Immature natural killer cell (primary cell): ENCODE results near the gene EXOC3L1. TPM values are rescaled to one million over a fixed set of nuclear protein-coding genes. Genes with fewer than 3 reads are reported as not detected.
A peak's percentile ranks its signal among the peaks of the same experiment; 100 is the strongest.

Source experiments
- DNase-seq, 3 donors: peaks; one replicate each; pipeline ENCODE4 v3.0.0; 2022; ENCODE audit warnings: mixed read lengths in 1 of 3
- H3K27ac Mint-ChIP-seq, 6 donors: one replicate each; pipeline ENCODE4 v1.8.0; 2020; ENCODE audit warnings: mixed read lengths in 6 of 6, mild to moderate bottlenecking in 5 of 6, inconsistent platforms in 4 of 6, moderate library complexity in 3 of 6
- H3K27me3 Mint-ChIP-seq, 3 donors: one replicate each; pipeline ENCODE4 v1.8.0; 2020 to 2021; ENCODE audit warnings: low read depth in 3 of 3, mild to moderate bottlenecking in 3 of 3, mixed read lengths in 3 of 3, moderate library complexity in 3 of 3, inconsistent platforms in 1 of 3
- H3K36me3 Mint-ChIP-seq, 3 donors: one replicate each; pipeline ENCODE4 v1.8.0; 2020; ENCODE audit warnings: mixed read lengths in 3 of 3, inconsistent platforms in 2 of 3, mild to moderate bottlenecking in 2 of 3
- H3K4me1 Mint-ChIP-seq, 2 donors: one replicate each; pipeline ENCODE4 v1.8.0; 2020; ENCODE audit warnings: inconsistent platforms in 2 of 2, mild to moderate bottlenecking in 2 of 2, mixed read lengths in 2 of 2, moderate library complexity in 1 of 2
- H3K4me3 Mint-ChIP-seq, 5 donors: one replicate each; pipeline ENCODE4 v1.8.0; 2020; ENCODE audit warnings: mild to moderate bottlenecking in 5 of 5, mixed read lengths in 5 of 5, inconsistent platforms in 3 of 5, moderate library complexity in 3 of 5
- H3K9me3 Mint-ChIP-seq, 6 donors: one replicate each; pipeline ENCODE4 v1.8.0; 2020; ENCODE audit warnings: mild to moderate bottlenecking in 6 of 6, mixed read lengths in 6 of 6, inconsistent platforms in 4 of 6, moderate library complexity in 3 of 6
- polyA plus RNA-seq, 3 donors: library from polyadenylated mRNA; unstranded; fragments of 300-500 nt; fragmentation: Illumina TruSeq; gene quantifications; one replicate each; pipeline ENCODE4 v1.2.3, GENCODE V29; 2021

Gene EXOC3L1
- polyA plus RNA-seq, 3 donors from 2014 or later, result not detected

GRCh38 chr16:67228034-67228785 is 38.3 kb upstream of the EXOC3L1 start:
- H3K9me3 Mint-ChIP-seq, result no peaks in the 10 kb centered on the region
- peaks cover 4 to 7% (median 5%) of the 10 kb centered on the region in 3 donors for H3K36me3 Mint-ChIP-seq
- peaks cover 28 to 30% of the 10 kb centered on the region in 2 donors for H3K4me1 Mint-ChIP-seq
- H3K27me3 Mint-ChIP-seq, result peaks cover 0 to 8% (median 5%) of the 10 kb centered on the region in 3 donors
- H3K4me3 Mint-ChIP-seq, result peak overlapping the region; percentile 95 to 99 (median 96)
- H3K27ac Mint-ChIP-seq, result peak overlapping the region; percentile 93 to 98 (median 96)
- no peak for DNase-seq

- Mint-ChIP-seq H3K36me3 (peaks cover 4 to 7% (median 5%) of the 10 kb centered on the region in 3 donors), H3K27me3 (peaks cover 0 to 8% (median 4%) of the 10 kb centered on the region in 3 donors), H3K4me3 (peak overlapping the region; percentile 95 to 99 (median 96)), H3K9me3 (no peaks in the 10 kb centered on the region), H3K4me1 (peaks cover 28 to 30% of the 10 kb centered on the region in 2 donors), H3K27ac (peak overlapping the region; percentile 93 to 98 (median 96))
- DNase-seq, result no peak
Measured at GRCh38 chr16:67227567-67227921, 37.6 kb upstream of the EXOC3L1 start.

DNA sequence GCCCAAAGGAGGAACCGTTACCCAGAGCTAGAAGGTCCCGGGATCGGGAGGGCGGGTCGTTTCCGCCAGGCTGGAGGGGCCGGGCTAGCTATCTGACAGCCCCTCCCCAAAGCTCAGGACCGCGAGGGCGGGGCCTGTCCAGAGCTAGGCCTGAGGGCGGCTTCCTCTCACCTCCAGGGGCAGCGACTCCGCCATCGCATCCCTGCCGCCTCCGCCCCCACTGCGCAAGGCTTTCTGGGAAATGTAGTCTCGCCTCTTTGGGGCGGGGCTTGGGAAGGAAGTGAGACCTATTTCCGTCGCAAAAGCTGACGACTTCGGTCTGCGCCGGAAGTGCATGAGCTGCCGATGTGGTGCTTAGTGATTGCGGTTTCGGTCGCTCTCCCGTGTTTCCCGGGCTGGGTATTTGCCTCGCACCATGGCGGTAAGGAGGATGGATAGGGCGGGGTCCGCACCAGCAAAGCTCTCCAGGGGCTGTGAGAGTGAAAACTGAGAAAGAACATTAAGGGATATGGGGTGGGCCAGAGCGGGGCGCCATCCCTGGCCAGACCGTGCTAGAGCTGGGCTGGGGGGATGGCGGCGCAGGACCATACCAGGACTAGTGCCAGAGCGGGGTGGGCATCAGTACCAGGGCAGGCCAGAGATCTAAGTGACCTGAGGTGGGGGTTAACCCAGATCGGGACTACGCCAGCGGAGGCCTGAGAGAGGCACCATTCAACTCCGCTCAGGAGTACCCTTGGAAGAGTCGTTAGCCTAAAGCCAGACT is 37.0 kb upstream of the EXOC3L1 start, which contains the start of gene TMEM208:
TMEM208 (plus strand) TSS at position 327 of the 763 bp plus-strand sequence; CDS start at position 416, 89 bp downstream.
- peaks cover 0 to 8% (median 4%) of the 10 kb centered on the region in 3 donors for H3K27me3 Mint-ChIP-seq
- H3K27ac Mint-ChIP-seq, result peak within 1 kb of the TSS; percentile 93 to 98 (median 96)
- H3K9me3 Mint-ChIP-seq, result no peaks in the 10 kb centered on the region
- peak; percentile 98 to 99 (median 98) for DNase-seq
- peaks cover 4 to 7% (median 5%) of the 10 kb centered on the region in 3 donors for H3K36me3 Mint-ChIP-seq
- peak within 1 kb of the TSS; percentile 95 to 99 (median 96) for H3K4me3 Mint-ChIP-seq
- peaks cover 28 to 30% of the 10 kb centered on the region in 2 donors for H3K4me1 Mint-ChIP-seq

DNA sequence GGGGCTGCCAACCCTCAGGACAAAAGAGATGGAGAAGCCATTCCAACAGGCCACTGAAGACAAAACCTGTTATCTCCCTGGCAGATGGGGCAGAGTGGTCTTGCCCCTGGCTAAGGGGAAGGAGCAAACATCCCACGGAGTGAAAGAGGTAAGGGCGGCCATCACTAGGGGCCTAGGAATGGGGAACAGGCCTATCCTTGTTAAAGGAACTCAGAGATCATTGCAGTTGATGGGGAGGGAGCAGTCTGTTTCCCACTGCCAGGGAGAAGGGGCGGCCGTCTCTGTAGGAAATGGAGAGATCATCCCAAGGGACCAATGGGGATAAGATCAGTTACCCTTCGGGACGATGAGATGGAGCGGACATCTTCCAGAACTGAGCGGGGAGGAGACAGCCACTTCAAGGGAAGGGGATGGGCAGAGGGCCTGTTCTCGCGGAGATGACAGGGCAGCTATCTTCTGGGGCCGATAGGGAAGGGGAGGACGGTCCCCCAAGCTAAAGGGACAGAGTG is 36.4 kb upstream of the EXOC3L1 start:
- no peak for DNase-seq
- H3K9me3 Mint-ChIP-seq, result no peaks in the 10 kb centered on the region
- peaks cover 0 to 8% (median 4%) of the 10 kb centered on the region in 3 donors for H3K27me3 Mint-ChIP-seq
- peak overlapping the region; percentile 95 to 99 (median 96) for H3K4me3 Mint-ChIP-seq
- peaks cover 28 to 30% of the 10 kb centered on the region in 2 donors for H3K4me1 Mint-ChIP-seq
- H3K36me3 Mint-ChIP-seq, result peaks cover 4 to 7% (median 5%) of the 10 kb centered on the region in 3 donors
- peak overlapping the region; percentile 93 to 98 (median 96) for H3K27ac Mint-ChIP-seq

DNA sequence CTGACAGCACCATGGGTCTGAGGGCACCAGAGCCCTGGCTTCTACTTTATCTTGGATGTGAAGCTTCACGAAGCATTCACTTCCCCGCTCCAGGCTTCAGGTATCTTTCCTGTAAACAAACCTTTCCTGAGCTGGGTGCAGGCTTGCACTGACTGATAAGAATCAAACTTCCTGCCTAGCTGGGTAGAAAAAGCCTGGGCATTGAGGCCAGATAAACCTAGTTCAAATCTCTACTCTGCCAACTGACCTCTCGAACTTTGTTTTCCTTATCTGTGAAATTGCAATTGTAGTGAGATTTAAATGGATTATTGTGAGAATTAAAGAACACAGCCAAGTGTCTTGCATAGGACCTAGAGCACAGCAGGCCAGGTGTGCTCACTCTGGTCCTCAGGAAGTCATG is 34.1 kb upstream of the EXOC3L1 start:
- Mint-ChIP-seq H3K27ac (no peak overlapping the region), H3K4me3 (no peak overlapping the region)

GRCh38 chr16:67216612-67217490 is 26.9 kb upstream of the EXOC3L1 start:
- Mint-ChIP-seq H3K27me3 (peaks cover 0 to 6% (median 0%) of the 10 kb centered on the region in 3 donors), H3K4me1 (no peaks in the 10 kb centered on the region), H3K4me3 (no peak overlapping the region), H3K36me3 (peaks cover 3 to 11% (median 8%) of the 10 kb centered on the region in 3 donors), H3K27ac (peak overlapping the region in 2 of 6 donors; percentile 18 to 48), H3K9me3 (no peaks in the 10 kb centered on the region)
- DNase-seq, result no peak

More for the DNA sequence above, 34.1 kb upstream of the EXOC3L1 start:
- peaks cover 28 to 30% of the 10 kb centered on the region in 2 donors for H3K4me1 Mint-ChIP-seq
- peaks cover 0 to 7% (median 4%) of the 10 kb centered on the region in 3 donors for H3K27me3 Mint-ChIP-seq
- peaks cover 3 to 12% (median 10%) of the 10 kb centered on the region in 3 donors for H3K36me3 Mint-ChIP-seq
- DNase-seq, result no peak
- H3K9me3 Mint-ChIP-seq, result no peaks in the 10 kb centered on the region

DNA sequence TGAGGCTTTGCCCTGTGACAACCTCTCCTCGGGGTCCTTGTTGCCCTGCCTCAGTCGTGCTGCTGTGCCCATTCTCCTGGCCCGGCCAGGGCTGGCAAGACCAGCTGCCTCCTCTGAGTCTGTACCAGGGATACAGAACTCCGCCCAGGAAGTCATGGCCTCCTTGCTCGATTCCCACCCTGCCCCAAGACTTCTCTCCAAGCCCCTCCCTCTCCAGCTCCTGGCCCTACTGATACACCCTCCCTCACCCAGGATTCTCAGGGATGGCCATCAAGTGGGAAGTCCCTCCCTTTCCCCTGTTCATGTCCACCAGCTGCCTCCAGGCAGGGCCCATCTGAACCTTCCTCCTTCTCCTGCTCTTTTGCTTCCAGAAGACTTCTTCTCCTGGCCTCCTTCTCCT is 25.8 kb upstream of the EXOC3L1 start:
- Mint-ChIP-seq H3K4me1 (no peaks in the 10 kb centered on the region), H3K27me3 (peaks cover 0 to 7% (median 0%) of the 10 kb centered on the region in 3 donors), H3K4me3 (no peak overlapping the region), H3K36me3 (peaks cover 3 to 8% (median 4%) of the 10 kb centered on the region in 3 donors), H3K9me3 (no peaks in the 10 kb centered on the region), H3K27ac (peak overlapping the region in 1 of 6 donors; percentile 18)
- no peak for DNase-seq

- DNase-seq, result no peak
- no peaks in the 10 kb centered on the region for H3K4me1 Mint-ChIP-seq
- H3K36me3 Mint-ChIP-seq, result peaks cover 0 to 4% (median 0%) of the 10 kb centered on the region in 3 donors
Measured at GRCh38 chr16:67213197-67214019, 23.5 kb upstream of the EXOC3L1 start.

GRCh38 chr16:67212766-67213165 is 22.8 kb upstream of the EXOC3L1 start:
- Mint-ChIP-seq H3K9me3 (no peaks in the 10 kb centered on the region), H3K27me3 (peaks cover 0 to 6% (median 0%) of the 10 kb centered on the region in 3 donors), H3K27ac (no peak overlapping the region), H3K4me1 (no peaks in the 10 kb centered on the region), H3K36me3 (peaks cover 0 to 4% (median 0%) of the 10 kb centered on the region in 3 donors), H3K4me3 (no peak overlapping the region)
- no peak for DNase-seq

More at GRCh38 chr16:67213197-67214019, 23.5 kb upstream of the EXOC3L1 start:
- peaks cover 0 to 7% (median 0%) of the 10 kb centered on the region in 3 donors for H3K27me3 Mint-ChIP-seq
- no peak overlapping the region for H3K4me3 Mint-ChIP-seq
- no peaks in the 10 kb centered on the region for H3K9me3 Mint-ChIP-seq
- no peak overlapping the region for H3K27ac Mint-ChIP-seq

DNA sequence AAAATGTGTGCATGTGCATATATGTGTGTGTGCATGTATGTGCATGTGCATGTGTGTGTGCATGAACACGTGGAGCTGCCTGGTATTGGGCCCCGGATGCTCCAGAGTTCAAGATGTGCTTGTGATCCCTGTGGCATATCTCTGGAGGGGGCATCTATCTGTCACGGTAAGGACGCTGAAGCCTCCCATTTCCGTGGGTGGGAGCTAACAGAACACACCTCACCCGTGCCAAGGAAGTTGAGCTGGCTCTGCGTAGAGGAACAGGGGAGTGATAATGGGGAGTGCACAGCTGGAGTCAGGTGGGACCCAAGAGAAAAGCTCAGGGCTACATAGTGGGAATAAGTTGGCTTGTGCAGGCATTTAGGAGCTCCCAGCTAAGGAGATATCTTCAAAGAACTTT is 21.7 kb upstream of the EXOC3L1 start:
- Mint-ChIP-seq H3K36me3 (no peaks in the 10 kb centered on the region), H3K27me3 (peaks cover 0 to 7% (median 0%) of the 10 kb centered on the region in 3 donors)

GRCh38 chr16:67210069-67210937 is 20.4 kb upstream of the EXOC3L1 start:
- peaks cover 0 to 4% (median 0%) of the 10 kb centered on the region in 3 donors for H3K27me3 Mint-ChIP-seq
- no peaks in the 10 kb centered on the region for H3K36me3 Mint-ChIP-seq
- no peak overlapping the region for H3K27ac Mint-ChIP-seq
- H3K4me1 Mint-ChIP-seq, result no peaks in the 10 kb centered on the region
- DNase-seq, result no peak
- H3K9me3 Mint-ChIP-seq, result no peaks in the 10 kb centered on the region
- H3K4me3 Mint-ChIP-seq, result no peak overlapping the region

More for the DNA sequence above, 21.7 kb upstream of the EXOC3L1 start:
- Mint-ChIP-seq H3K27ac (no peak overlapping the region), H3K9me3 (no peaks in the 10 kb centered on the region), H3K4me1 (no peaks in the 10 kb centered on the region), H3K4me3 (no peak overlapping the region)
- DNase-seq, result no peak
